Natural killer cell treated with Interleukin-12 subunit alpha and Interleukin-12 subunit beta and Interleukin-15 and Interleukin-18, amount 100 ng/mL, for 72 hours (primary cell): ENCODE measurements around the gene FCRL6. TPM values are rescaled to one million over a fixed set of nuclear protein-coding genes. Genes with fewer than 3 reads are reported as not detected.

Experiments
- ATAC-seq, 2 donors: fragments of 150-1000 bp; cut with Tn5 transposase in 1 of 2; sonication (Bioruptor Pico), chemical (Tn5 transposase) in 1 of 2; 2 replicates each; pipeline ENCODE4 v1.10.0; 2021
- DNase-seq: peaks from one replicate; pipeline ENCODE4 v3.0.0; 2022; ENCODE audit warnings: low spot score
- H3K27ac Mint-ChIP-seq, 2 donors: 1 replicate in 1 of 2; 2 replicates in 1 of 2; pipeline ENCODE4 v1.8.0; 2022; ENCODE audit warnings: mixed read lengths in 2 of 2, mild to moderate bottlenecking in 1 of 2, moderate library complexity in 1 of 2
- H3K27me3 Mint-ChIP-seq, 2 donors: 1 replicate in 1 of 2; 2 replicates in 1 of 2; pipeline ENCODE4 v1.8.0; 2022; ENCODE audit warnings: mixed read lengths in 2 of 2
- H3K36me3 Mint-ChIP-seq: one replicate; pipeline ENCODE4 v1.8.0; 2022; ENCODE audit warnings: mixed read lengths
- H3K4me1 Mint-ChIP-seq, 2 donors: 1 replicate in 1 of 2; 2 replicates in 1 of 2; pipeline ENCODE4 v1.8.0; 2022; ENCODE audit warnings: low read depth in 2 of 2, mixed read lengths in 2 of 2, mild to moderate bottlenecking in 1 of 2
- H3K4me3 Mint-ChIP-seq: one replicate; pipeline ENCODE4 v1.8.0; 2022; ENCODE audit warnings: mixed read lengths
- H3K9me3 Mint-ChIP-seq: 2 replicates; pipeline ENCODE4 v1.8.0; 2022; ENCODE audit warnings: mixed read lengths
- total RNA-seq, 2 donors: library from RNA; stranded (reverse); gene quantifications; one replicate each; pipeline ENCODE4 v1.2.3, GENCODE V29; 2022

The FCRL6 gene, protein sequence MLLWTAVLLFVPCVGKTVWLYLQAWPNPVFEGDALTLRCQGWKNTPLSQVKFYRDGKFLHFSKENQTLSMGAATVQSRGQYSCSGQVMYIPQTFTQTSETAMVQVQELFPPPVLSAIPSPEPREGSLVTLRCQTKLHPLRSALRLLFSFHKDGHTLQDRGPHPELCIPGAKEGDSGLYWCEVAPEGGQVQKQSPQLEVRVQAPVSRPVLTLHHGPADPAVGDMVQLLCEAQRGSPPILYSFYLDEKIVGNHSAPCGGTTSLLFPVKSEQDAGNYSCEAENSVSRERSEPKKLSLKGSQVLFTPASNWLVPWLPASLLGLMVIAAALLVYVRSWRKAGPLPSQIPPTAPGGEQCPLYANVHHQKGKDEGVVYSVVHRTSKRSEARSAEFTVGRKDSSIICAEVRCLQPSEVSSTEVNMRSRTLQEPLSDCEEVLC
- total RNA-seq, result under 1 TPM in 1 of 2 donors, not detected in 1; 0.81 TPM

GRCh38 chr1:159802111-159802510 lies at the start of gene FCRL6:
Gene FCRL6 (plus strand): TSS chr1:159802360. CDS start chr1:159802425, 65 bp downstream.
- H3K27me3 Mint-ChIP-seq, result peaks cover 0 to 4% of the 10 kb centered on the region in 2 donors
- H3K27ac Mint-ChIP-seq, result peak within 1 kb of the TSS; percentile 44 to 69
- H3K4me1 Mint-ChIP-seq, result peaks cover 78 to 92% of the 10 kb centered on the region in 2 donors

GRCh38 chr1:159753386-159753785 lies 48.8 kb upstream of the FCRL6 start:
- DNase-seq (no peak), ATAC-seq (no peak)
- peaks cover 12 to 16% of the 10 kb centered on the region in 2 donors for H3K27me3 Mint-ChIP-seq
- H3K27ac Mint-ChIP-seq, result no peak overlapping the region
- no peaks in the 10 kb centered on the region for H3K4me1 Mint-ChIP-seq
- no peaks in the 10 kb centered on the region for H3K9me3 Mint-ChIP-seq
- H3K4me3 Mint-ChIP-seq, result no peak overlapping the region
- H3K36me3 Mint-ChIP-seq, result no peaks in the 10 kb centered on the region

More at GRCh38 chr1:159802111-159802510, at the start of gene FCRL6:
- Mint-ChIP-seq H3K4me3 (peak within 1 kb of the TSS; percentile 82), H3K9me3 (no peaks in the 10 kb centered on the region), H3K36me3 (no peaks in the 10 kb centered on the region)
- no peak for ATAC-seq
- no peak for DNase-seq

DNA sequence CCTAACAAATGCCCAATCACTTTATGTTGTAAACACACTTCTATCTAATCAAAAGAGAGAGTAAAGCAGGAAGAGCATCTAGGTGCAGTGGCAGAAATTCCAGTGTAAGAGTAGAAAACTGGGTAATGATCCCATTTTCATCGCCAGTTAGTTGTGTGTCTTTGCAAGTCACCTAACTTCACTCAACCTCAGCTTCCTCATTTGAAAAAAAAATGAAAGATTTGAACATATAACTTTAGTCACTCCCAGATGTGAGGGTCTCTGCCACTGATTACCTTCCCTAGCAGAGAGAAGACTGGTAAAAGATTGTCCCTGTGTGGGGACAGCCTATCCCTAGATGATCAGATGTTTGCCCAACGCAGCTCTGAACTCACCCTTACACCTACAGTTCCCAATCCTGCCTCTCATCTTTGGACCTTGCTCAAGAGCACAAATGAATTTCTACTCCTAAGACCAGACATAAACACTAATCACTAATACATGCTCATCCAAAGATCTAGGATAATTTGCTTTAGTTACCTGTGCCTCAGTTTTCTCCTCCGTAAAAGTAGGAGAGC lies 46.6 kb upstream of the FCRL6 start:
- H3K27ac Mint-ChIP-seq, result no peak overlapping the region
- H3K4me3 Mint-ChIP-seq, result no peak overlapping the region
- no peak for ATAC-seq
- H3K36me3 Mint-ChIP-seq, result no peaks in the 10 kb centered on the region
- H3K27me3 Mint-ChIP-seq, result peaks cover 12 to 16% of the 10 kb centered on the region in 2 donors
- no peaks in the 10 kb centered on the region for H3K9me3 Mint-ChIP-seq
- DNase-seq, result no peak
- H3K4me1 Mint-ChIP-seq, result no peaks in the 10 kb centered on the region

DNA sequence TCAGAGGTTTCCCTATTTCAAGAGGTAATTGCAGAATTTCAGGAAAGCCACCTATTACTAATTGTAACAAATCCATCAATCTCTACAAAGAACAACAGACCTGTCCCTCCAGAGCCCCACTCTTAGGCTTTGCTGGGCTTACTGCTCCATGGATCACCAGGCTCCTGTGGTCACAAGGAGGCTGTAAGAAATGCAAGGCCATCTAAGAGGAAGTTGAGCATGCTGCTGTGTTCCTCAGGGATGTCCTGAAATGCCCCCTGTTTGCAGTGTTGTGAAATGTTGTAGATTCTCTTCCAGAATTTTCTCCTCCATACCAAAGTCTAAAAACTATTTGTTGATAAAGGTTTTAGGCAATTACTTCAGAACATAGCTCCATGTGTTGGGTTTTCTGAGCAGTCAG lies 45.8 kb upstream of the FCRL6 start:
- peaks cover 3% of the 10 kb centered on the region for H3K9me3 Mint-ChIP-seq

GRCh38 chr1:159763686-159764085 lies 38.5 kb upstream of the FCRL6 start:
- H3K36me3 Mint-ChIP-seq, result peaks cover 4% of the 10 kb centered on the region
- H3K27ac Mint-ChIP-seq, result no peak overlapping the region
- H3K27me3 Mint-ChIP-seq, result peaks cover 19 to 24% of the 10 kb centered on the region in 2 donors
- no peaks in the 10 kb centered on the region for H3K4me1 Mint-ChIP-seq
- no peak for DNase-seq
- peaks cover 3% of the 10 kb centered on the region for H3K9me3 Mint-ChIP-seq
- no peak for ATAC-seq
- no peak overlapping the region for H3K4me3 Mint-ChIP-seq

More for the DNA sequence above, 45.8 kb upstream of the FCRL6 start:
- H3K36me3 Mint-ChIP-seq, result peaks cover 4% of the 10 kb centered on the region
- no peaks in the 10 kb centered on the region for H3K4me1 Mint-ChIP-seq
- H3K27ac Mint-ChIP-seq, result no peak overlapping the region
- H3K27me3 Mint-ChIP-seq, result peaks cover 16 to 24% of the 10 kb centered on the region in 2 donors
- no peak overlapping the region for H3K4me3 Mint-ChIP-seq
- DNase-seq, result no peak
- no peak for ATAC-seq

DNA sequence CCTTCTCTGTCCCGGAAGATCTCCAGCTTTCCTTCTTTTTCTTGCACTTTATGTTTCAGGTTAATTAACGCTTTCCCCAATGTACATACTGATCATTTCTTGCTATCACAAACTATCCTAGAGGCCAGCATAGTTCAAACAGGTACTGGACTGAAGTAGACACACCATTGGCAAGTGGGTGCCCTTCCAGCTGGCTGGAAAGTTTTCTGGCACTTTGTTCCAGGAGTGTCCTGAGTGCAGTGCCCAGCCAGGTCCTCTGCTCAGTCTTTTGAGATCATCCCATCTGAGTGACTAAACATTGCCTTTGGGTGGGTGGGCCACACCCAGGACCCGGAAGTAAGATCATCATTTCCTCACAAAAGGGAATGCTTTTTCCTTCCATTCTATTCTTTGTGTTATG lies 36.4 kb upstream of the FCRL6 start:
- H3K27me3 Mint-ChIP-seq, result peaks cover 19 to 23% of the 10 kb centered on the region in 2 donors
- H3K4me1 Mint-ChIP-seq, result no peaks in the 10 kb centered on the region
- peaks cover 3% of the 10 kb centered on the region for H3K9me3 Mint-ChIP-seq
- no peak overlapping the region for H3K4me3 Mint-ChIP-seq
- no peak for DNase-seq
- no peak overlapping the region for H3K27ac Mint-ChIP-seq
- ATAC-seq, result no peak
- peaks cover 4% of the 10 kb centered on the region for H3K36me3 Mint-ChIP-seq

DNA sequence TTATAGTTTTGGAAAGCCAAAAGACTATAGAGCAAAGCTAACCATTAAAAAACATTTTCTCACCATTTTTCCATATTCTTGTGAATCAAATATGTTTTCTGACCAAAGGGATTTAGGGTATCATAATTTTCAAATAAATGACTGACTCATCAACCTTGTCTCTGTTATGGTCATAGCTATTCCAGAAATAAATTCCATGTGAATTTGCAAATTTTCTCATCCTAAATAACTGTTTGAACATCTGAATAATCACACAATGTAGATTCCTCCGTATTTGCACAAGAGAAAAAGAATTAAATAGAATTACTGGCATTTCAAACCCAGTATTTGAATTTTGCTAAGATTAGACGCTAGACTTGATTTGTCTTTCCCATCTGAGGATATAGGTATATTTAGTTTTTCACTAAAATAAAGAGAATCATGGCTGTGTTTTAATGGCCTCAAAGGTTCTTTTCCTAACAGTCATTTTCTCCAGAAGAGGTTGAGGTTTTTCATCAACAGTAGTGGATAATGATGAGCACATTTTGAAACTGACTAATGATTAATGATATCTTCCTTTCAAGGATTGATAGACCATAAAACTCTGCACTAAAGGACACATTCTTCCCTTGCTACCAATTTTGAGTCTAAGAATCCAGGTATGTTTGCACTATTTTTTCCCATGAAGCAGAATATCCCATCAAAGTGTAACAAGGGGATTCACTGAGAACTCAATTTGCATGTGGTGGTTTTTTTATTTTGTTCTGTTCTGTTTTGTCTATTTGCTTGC lies 30.8 kb upstream of the FCRL6 start:
- H3K27me3 Mint-ChIP-seq, result peaks cover 19 to 28% of the 10 kb centered on the region in 2 donors
- no peak for ATAC-seq
- no peak overlapping the region for H3K4me3 Mint-ChIP-seq
- no peaks in the 10 kb centered on the region for H3K4me1 Mint-ChIP-seq
- H3K36me3 Mint-ChIP-seq, result no peaks in the 10 kb centered on the region
- H3K27ac Mint-ChIP-seq, result no peak overlapping the region
- DNase-seq, result no peak
- H3K9me3 Mint-ChIP-seq, result no peaks in the 10 kb centered on the region

DNA sequence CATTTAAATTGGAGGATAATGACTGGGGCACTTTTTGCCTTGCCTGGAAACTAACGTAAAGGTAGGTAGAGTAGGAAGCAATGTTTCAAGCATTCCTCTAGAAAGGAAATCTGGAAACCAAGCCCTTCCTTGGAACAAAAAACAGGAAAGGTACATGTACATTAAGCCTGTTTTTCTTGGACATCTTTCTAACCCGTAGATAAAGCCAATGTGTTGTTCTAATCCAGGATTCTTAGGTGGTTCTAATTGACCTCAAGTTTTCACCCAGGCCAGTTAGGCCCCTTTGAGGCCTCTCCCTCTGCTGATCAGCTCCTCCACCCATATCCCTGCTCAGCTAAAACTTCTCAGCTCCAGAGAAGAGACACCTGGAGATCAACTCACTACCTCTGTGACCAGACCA lies 27.7 kb upstream of the FCRL6 start:
- peaks cover 19 to 20% of the 10 kb centered on the region in 2 donors for H3K27me3 Mint-ChIP-seq
- ATAC-seq (no peak), DNase-seq (no peak)
- no peaks in the 10 kb centered on the region for H3K9me3 Mint-ChIP-seq
- peaks cover 0 to 8% of the 10 kb centered on the region in 2 donors for H3K4me1 Mint-ChIP-seq
- no peak overlapping the region for H3K4me3 Mint-ChIP-seq
- no peaks in the 10 kb centered on the region for H3K36me3 Mint-ChIP-seq
- H3K27ac Mint-ChIP-seq, result no peak overlapping the region

GRCh38 chr1:159775716-159776115 lies 26.4 kb upstream of the FCRL6 start:
- Mint-ChIP-seq H3K27ac (no peak overlapping the region), H3K9me3 (no peaks in the 10 kb centered on the region), H3K4me3 (no peak overlapping the region), H3K4me1 (peaks cover 6 to 14% of the 10 kb centered on the region in 2 donors), H3K36me3 (no peaks in the 10 kb centered on the region), H3K27me3 (peaks cover 19 to 20% of the 10 kb centered on the region in 2 donors)
- ATAC-seq (no peak), DNase-seq (no peak)

GRCh38 chr1:159778266-159778665 lies 23.9 kb upstream of the FCRL6 start:
- no peaks in the 10 kb centered on the region for H3K9me3 Mint-ChIP-seq
- DNase-seq, result no peak
- peaks cover 2 to 9% of the 10 kb centered on the region in 2 donors for H3K27me3 Mint-ChIP-seq
- ATAC-seq, result no peak
- no peak overlapping the region for H3K4me3 Mint-ChIP-seq
- peak overlapping the region in 1 of 2 donors; percentile 17 for H3K27ac Mint-ChIP-seq
- peaks cover 9 to 21% of the 10 kb centered on the region in 2 donors for H3K4me1 Mint-ChIP-seq
- no peaks in the 10 kb centered on the region for H3K36me3 Mint-ChIP-seq

GRCh38 chr1:159779403-159779851 lies 22.7 kb upstream of the FCRL6 start:
- Mint-ChIP-seq H3K4me1 (peaks cover 9 to 27% of the 10 kb centered on the region in 2 donors), H3K9me3 (no peaks in the 10 kb centered on the region), H3K4me3 (peak overlapping the region; percentile 81), H3K27ac (peak overlapping the region in 1 of 2 donors; percentile 32), H3K36me3 (no peaks in the 10 kb centered on the region), H3K27me3 (peaks cover 0 to 5% of the 10 kb centered on the region in 2 donors)
- DNase-seq (no peak), ATAC-seq (no peak)

DNA sequence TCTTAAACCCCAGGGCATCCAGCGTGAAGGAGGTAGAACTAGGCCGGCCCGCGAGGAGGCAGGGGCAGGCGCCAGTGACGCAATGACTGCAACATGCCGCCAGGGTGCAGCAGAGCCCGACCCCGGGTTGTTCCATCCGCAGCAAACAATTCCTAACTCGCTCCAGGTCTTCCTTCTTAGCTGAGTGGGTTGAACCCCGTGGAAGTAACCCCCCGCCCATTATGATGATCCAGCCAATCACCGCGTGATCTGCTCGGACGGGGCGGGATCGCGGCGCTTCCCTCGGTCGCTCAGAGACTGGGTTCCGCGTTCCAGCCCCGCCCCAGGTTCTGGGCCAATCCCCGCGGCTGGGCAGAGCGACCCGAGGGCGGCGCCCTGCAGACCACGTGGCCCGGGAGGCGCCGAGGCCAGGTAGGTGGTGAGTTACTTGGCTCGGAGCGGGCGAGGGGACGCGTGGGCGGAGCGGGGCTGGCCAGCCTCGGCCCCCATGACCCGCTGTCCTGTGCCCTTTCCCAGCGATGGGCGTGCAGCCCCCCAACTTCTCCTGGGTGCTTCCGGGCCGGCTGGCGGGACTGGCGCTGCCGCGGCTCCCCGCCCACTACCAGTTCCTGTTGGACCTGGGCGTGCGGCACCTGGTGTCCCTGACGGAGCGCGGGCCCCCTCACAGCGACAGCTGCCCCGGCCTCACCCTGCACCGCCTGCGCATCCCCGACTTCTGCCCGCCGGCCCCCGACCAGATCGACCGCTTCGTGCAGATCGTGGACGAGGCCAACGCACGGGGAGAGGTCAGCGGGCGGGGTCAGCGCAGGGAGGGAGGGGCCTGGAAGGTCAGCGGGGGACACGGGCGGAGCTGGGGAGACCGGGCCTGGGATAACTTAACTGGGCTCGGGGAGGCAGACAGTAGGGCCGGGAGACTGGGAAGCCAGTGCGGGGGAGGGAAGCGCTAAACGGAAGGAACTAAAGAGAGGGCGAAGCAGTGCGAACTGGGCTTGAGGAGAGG lies 21.3 kb upstream of the FCRL6 start, which contains the start of gene DUSP23:
Gene DUSP23 (plus strand): TSS at position 380 of the 1,000 bp plus-strand sequence. CDS start 139 bp downstream, at position 519.
- DNase-seq (peak; percentile 96), ATAC-seq (peak; percentile 98 to 99)
- H3K27ac Mint-ChIP-seq, result peak within 1 kb of the TSS in 1 of 2 donors; percentile 32
- H3K9me3 Mint-ChIP-seq, result no peaks in the 10 kb centered on the region
- peak within 1 kb of the TSS; percentile 81 for H3K4me3 Mint-ChIP-seq
- H3K4me1 Mint-ChIP-seq, result peaks cover 9 to 29% of the 10 kb centered on the region in 2 donors
- no peaks in the 10 kb centered on the region for H3K36me3 Mint-ChIP-seq
- peaks cover 0 to 5% of the 10 kb centered on the region in 2 donors for H3K27me3 Mint-ChIP-seq
